Loucy (cell line): ENCODE data around the gene TSPEAR.
"Not testable (repeated sequence)": the region's sequence is repeated elsewhere in the genome, so short reads cannot be mapped to it uniquely, and the experiment has no call there.

Source experiments
- H2AFZ ChIP-seq: fragments of 200-600 bp; sonication (generic); 2 replicates; pipeline ENCODE4 v1.6.0; 2016; ENCODE audit warnings: antibody characterized with exemption, mild to moderate bottlenecking, low read length, moderate library complexity
- H3F3A ChIP-seq: fragments of 200-600 bp; 2 replicates; pipeline ENCODE4 v1.6.0; 2016; ENCODE audit warnings: antibody characterized with exemption, low read depth, mild to moderate bottlenecking
- H3K27me3 ChIP-seq: fragments of 200-600 bp; sonication (generic); 2 replicates; pipeline ENCODE4 v1.6.1; 2014; ENCODE audit warnings: low read length, mild to moderate bottlenecking; ENCODE audit not compliant: insufficient read depth, poor library complexity, severe bottlenecking
- H3K36me3 ChIP-seq: fragments of 200-600 bp; sonication (generic); 2 replicates; pipeline ENCODE4 v1.6.1; 2016; ENCODE audit warnings: low read length; ENCODE audit not compliant: insufficient read depth
- H3K4me1 ChIP-seq: fragments of 200-600 bp; sonication (generic); 2 replicates; pipeline ENCODE4 v1.5.1; 2014; ENCODE audit warnings: low read length, mild to moderate bottlenecking; ENCODE audit not compliant: insufficient read depth, poor library complexity, severe bottlenecking
- H3K4me2 ChIP-seq: fragments of 200-600 bp; sonication (generic); 2 replicates; pipeline ENCODE4 v1.6.0; 2014; ENCODE audit warnings: antibody characterized with exemption, low read length, low read depth, mild to moderate bottlenecking; ENCODE audit not compliant: poor library complexity, severe bottlenecking
- H3K4me3 ChIP-seq: fragments of 200-600 bp; sonication (generic); 2 replicates; pipeline ENCODE4 v1.5.1; 2014; ENCODE audit warnings: low read length, mild to moderate bottlenecking, mixed read lengths; ENCODE audit not compliant: poor library complexity, severe bottlenecking
- H3K79me2 ChIP-seq: fragments of 200-600 bp; sonication (generic); 2 replicates; pipeline ENCODE4 v1.6.1; 2014; ENCODE audit warnings: low read length; ENCODE audit not compliant: insufficient read depth
- H3K9ac ChIP-seq: fragments of 200-600 bp; sonication (generic); 2 replicates; pipeline ENCODE4 v1.6.0; 2014; ENCODE audit warnings: mild to moderate bottlenecking, low read depth, low read length, moderate library complexity; ENCODE audit not compliant: poor library complexity, severe bottlenecking
- H3K9me2 ChIP-seq: fragments of 200-600 bp; sonication (generic); replicated peaks from 2 replicates; pipeline ENCODE4 v1.6.1; 2016; ENCODE audit warnings: low read depth, low read length, mixed read lengths
- H3K9me3 ChIP-seq: fragments of 200-600 bp; sonication (generic); 2 replicates; pipeline ENCODE4 v1.6.1; 2014; ENCODE audit warnings: mild to moderate bottlenecking, antibody characterized with exemption, low read length, low read depth; ENCODE audit not compliant: insufficient read depth
- H4K20me1 ChIP-seq: fragments of 200-600 bp; sonication (generic); 2 replicates; pipeline ENCODE4 v1.6.0; 2014; ENCODE audit warnings: antibody characterized with exemption, low read length, mild to moderate bottlenecking; ENCODE audit not compliant: insufficient read depth, poor library complexity, severe bottlenecking
- CTCF ChIP-seq: fragments of 200-600 bp; sonication (generic); conservative IDR thresholded peaks from 2 replicates; pipeline ENCODE4 v1.5.1; 2014; ENCODE audit warnings: mild to moderate bottlenecking, antibody characterized with exemption, low read length
- EZH2phosphoT487 ChIP-seq: fragments of 200-600 bp; IDR thresholded peaks from 2 replicates; pipeline ENCODE4 v1.6.1; 2018; ENCODE audit warnings: antibody characterized with exemption, mild to moderate bottlenecking, moderate library complexity, borderline replicate concordance

TSPEAR gene

GRCh38 chr21:44687671-44688070, 23.7 kb downstream of the TSPEAR start:
- Histone ChIP-seq H3F3A (no peaks in the 10 kb centered on the region), H3K4me1 (no peaks in the 10 kb centered on the region), H3K36me3 (no peaks in the 10 kb centered on the region), H3K79me2 (no peaks in the 10 kb centered on the region), H3K9me2 (no peaks in the 10 kb centered on the region), H3K27me3 (no peaks in the 10 kb centered on the region), H3K4me2 (no peak overlapping the region), H3K9ac (no peak overlapping the region), H3K4me3 (no peak overlapping the region), H4K20me1 (no peaks in the 10 kb centered on the region), H3K9me3 (peaks cover 4% of the 10 kb centered on the region; the same call in 1 of the 2 replicates), H2AFZ (no peak overlapping the region)
- TF ChIP-seq EZH2phosphoT487 (no peak), CTCF (no peak)

GRCh38 chr21:44686843-44687561, 24.4 kb downstream of the TSPEAR start:
- H2AFZ ChIP-seq = no peak overlapping the region
- H3K36me3 ChIP-seq = no peaks in the 10 kb centered on the region
- no peak for TF ChIP-seq CTCF
- no peak for TF ChIP-seq EZH2phosphoT487
- H3K4me3 ChIP-seq = no peak overlapping the region
- no peaks in the 10 kb centered on the region for H3K9me2 ChIP-seq
- no peaks in the 10 kb centered on the region for H3F3A ChIP-seq
- no peak overlapping the region for H3K9ac ChIP-seq
- no peaks in the 10 kb centered on the region for H3K79me2 ChIP-seq
- H4K20me1 ChIP-seq = no peaks in the 10 kb centered on the region
- no peak overlapping the region for H3K4me2 ChIP-seq
- H3K9me3 ChIP-seq = no peaks in the 10 kb centered on the region
- H3K4me1 ChIP-seq = no peaks in the 10 kb centered on the region
- H3K27me3 ChIP-seq = no peaks in the 10 kb centered on the region

- H3K9me3 ChIP-seq = no peaks in the 10 kb centered on the region
- H4K20me1 ChIP-seq = no peaks in the 10 kb centered on the region
- no peaks in the 10 kb centered on the region for H3K9me2 ChIP-seq
- H3K36me3 ChIP-seq = no peaks in the 10 kb centered on the region
- TF ChIP-seq EZH2phosphoT487 (no peak), CTCF (no peak)
- H3K79me2 ChIP-seq = no peaks in the 10 kb centered on the region
- no peak overlapping the region for H2AFZ ChIP-seq
- H3K4me1 ChIP-seq = no peaks in the 10 kb centered on the region
- H3K27me3 ChIP-seq = no peaks in the 10 kb centered on the region
- no peak overlapping the region for H3K4me2 ChIP-seq
- no peak overlapping the region for H3K9ac ChIP-seq
- no peak overlapping the region for H3K4me3 ChIP-seq
- H3F3A ChIP-seq = no peaks in the 10 kb centered on the region
Measured at GRCh38 chr21:44686000-44686781, 25.2 kb downstream of the TSPEAR start.

- not testable (repeated sequence) for H3K9ac ChIP-seq, H3K4me2 ChIP-seq, H3K4me1 ChIP-seq, H3K36me3 ChIP-seq, H3K9me2 ChIP-seq, H4K20me1 ChIP-seq, H2AFZ ChIP-seq, H3K27me3 ChIP-seq, H3K79me2 ChIP-seq, H3K9me3 ChIP-seq, H3F3A ChIP-seq, H3K4me3 ChIP-seq
Measured at GRCh38 chr21:44685050-44685449, 26.3 kb downstream of the TSPEAR start.
